ENCODE results near the gene CHIC1. TPM values are rescaled to one million over a fixed set of nuclear protein-coding genes. Genes with fewer than 3 reads are reported as not detected.

Gene CHIC1
- total RNA-seq, 1 donor from 2014 or later: 20.9 TPM

Other genes with a start within 250 kb of the CHIC1 start
- gene CDX4, start 116.1 kb upstream of the CHIC1 start, total RNA-seq: not detected